Fibroblast of skin of abdomen (primary cell): ENCODE data around the gene BCAR1.
"Not testable (repeated sequence)": the region's sequence is repeated elsewhere in the genome, so short reads cannot be mapped to it uniquely, and the experiment has no call there.

Experiments used
- DNase-seq: peaks from one replicate; pipeline ENCODE4 v3.0.0-alpha.2; 2013

BCAR1 gene

GRCh38 chr16:75238132-75238852, 13.1 kb downstream of the BCAR1 start:
- DNase-seq = peak; percentile 92

GRCh38 chr16:75237398-75238131, 13.9 kb downstream of the BCAR1 start:
- DNase-seq = no peak

DNA sequence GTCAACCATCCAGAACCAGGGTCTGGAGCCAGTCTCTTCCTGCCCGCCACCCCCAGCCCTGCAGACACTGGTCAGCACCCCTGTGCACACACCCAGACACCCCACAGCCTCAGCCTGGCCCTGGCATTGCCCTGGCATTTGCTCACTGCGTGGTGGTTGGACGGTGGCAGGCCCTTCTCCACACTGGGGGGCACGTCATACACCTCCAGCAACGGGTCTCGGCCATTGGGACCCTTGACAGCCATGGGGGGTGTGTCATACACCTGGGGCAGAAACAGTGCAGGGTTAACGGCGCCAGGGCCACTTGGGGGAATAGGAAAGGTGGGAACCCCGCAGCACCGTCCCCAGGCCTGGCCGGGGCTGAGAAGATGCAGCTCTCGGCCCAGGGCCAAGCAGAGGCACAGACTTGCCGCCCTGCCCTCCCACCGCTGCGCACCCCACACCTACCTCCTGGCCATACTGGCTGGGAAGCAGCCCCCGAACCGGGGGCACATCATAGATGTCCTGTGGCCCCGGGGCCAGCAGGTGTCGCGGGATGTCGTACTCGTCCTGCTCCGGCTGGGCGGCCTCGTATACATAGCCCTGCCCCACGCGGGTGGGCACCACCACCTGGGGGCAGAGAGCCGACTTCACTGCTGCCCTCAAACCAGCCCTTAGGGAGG, 14.6 kb downstream of the BCAR1 start:
- no peak for DNase-seq

- no peak for DNase-seq
Observed at GRCh38 chr16:75236232-75236631, 15.2 kb downstream of the BCAR1 start.

DNA sequence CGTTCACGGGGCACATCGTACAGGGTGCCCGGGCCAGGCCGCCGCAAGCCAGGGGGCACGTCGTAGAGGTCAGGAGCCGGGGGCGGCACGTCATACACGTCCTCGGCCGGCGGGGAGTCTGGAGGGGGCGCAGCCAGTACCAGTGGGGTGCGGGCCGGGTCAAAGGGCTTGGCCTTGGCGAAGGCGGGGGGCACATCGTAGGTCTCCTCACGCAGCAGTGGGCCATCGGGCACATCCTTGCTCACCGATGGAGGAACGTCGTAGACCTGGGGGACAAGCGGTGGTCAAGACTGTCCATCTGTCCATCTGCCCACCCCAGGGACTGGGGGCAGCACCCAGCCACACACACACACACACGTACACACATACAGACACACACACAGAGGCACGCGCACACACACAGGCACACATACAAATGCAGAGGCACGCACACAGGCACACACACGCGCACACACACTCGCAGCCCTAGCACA, 15.7 kb downstream of the BCAR1 start:
- DNase-seq = no peak

DNA sequence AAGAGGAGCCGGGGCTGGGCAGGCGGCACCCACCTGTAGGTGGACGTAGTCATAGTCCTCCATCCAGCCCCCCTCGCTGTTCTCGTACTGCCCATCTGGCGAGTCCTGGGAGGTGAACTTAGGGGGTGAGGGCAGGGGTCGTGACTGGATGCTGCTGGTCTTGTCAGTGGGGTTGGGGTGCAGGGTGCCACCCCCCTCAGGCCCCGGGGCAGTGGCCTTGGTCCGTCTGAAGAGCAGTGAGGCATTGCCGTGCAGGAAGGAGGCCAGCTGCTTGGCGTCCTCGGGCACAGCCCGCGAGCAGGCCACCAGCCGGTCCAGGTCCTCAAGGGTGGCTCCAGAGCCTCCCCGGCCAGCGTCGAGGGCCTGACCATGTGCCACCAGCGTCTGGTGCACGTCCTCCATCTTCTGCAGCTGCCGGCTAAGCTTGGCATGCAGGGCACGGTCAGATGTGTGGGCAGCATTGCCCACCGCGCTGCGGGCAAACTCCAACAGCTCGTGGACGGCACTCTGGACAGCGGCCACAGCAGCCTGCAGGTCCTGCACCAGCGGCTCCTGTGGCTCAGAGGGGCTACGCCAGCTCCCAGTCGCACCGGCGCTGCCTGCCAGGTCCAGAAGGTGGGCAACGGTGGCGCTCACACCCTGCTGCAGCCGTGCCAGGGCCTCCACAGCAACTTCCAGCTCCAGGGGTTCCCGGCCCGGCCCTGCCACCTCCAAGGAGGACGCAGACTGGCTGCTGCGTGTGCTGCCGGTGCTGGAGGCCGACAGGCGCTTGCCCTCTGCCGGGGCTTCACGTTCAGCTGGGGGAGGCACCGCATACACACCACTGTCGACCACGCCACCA, 16.3 kb downstream of the BCAR1 start:
- no peak for DNase-seq

GRCh38 chr16:75233611-75233938, 17.8 kb downstream of the BCAR1 start:
- no peak for DNase-seq

DNA sequence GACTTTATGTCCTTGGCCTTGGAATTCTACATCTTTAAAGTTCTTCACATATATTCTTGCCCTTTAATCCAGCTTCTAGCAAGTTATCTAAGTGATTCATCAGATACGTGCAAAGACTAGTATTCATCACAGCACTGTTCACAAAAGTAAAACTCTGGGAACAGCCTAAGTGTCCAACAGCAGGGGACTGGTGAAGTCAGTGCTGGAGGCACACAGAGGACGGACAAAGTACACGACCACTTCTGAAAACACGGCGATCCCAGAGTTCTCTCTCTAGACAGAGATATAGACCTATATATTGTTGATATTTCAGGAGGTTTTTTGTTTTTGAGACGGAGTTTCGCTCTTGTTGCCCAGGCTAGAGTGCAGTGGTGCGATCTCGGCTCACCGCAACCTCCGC, 19.9 kb downstream of the BCAR1 start:
- no peak for DNase-seq

DNA sequence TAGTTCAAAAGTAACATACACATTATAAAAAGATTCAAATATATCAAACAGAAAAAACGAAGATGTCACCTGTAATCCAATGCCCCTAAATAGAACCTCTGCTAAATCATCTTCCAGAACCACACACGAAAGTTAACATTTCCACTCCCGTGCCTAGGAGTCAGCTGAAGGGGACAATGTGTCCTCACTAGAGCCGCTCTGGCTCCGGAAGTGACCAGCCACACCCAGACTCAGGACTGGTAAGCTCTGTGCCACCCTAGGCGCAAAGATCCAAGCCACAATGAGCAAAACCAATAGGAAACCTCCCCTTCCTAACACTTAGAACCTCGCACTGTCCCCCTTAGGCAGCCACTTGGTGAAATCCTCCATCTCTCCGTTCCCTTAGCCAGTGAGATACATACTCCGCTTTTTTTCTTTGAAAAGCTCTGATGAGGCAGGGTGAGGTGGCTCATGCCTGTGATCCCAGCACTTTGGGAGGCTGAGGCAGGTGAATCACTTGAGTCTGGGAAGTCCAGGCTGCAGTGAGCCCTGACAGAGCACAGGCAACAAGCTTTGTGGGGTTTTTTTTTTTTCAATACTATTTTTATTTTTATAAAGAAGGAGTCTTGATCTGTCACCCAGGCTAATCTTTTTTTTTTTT, 20.8 kb downstream of the BCAR1 start:
- DNase-seq = no peak

DNA sequence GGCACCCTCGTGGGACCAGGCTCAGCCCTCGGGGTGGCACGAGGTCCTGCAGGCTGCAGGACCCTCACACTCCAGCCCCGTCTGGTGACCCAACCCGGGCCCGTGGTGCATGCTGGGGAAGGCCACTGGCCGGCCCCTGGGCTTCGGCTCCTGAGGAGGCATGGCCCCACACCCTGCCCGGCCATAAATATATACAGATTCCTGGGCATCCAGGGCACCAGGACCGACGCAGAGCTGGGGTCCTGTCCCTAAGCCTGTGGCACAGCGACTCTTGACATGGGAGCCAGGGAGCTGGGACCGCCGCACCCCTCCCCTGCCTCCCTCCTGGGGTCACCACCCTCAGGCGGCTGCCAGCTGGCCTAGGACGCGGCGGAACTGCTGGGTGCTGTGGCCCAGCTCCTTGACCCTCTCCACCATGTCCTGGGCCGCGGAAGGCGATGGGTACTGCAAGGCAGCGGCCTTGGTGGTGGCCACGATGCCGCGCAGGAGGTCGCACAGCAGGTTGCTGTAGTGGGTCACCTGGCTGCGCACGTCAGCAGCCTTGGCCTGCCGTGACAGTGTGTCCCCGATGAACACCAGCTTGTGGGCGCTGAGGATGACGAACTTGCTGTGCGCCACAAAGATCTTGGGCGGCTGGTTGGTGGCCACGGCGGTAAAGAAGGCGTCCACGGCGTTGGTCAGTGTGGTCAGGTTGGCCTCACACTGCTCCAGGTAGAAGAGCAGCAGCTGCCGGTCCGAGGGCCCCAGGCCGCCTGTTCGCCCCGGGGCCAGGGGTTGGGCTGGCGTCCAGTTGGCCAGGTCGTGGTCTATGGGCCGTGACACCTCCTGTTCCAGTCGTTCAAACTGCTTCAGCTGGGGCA, 22.0 kb downstream of the BCAR1 start:
- DNase-seq = no peak

DNA sequence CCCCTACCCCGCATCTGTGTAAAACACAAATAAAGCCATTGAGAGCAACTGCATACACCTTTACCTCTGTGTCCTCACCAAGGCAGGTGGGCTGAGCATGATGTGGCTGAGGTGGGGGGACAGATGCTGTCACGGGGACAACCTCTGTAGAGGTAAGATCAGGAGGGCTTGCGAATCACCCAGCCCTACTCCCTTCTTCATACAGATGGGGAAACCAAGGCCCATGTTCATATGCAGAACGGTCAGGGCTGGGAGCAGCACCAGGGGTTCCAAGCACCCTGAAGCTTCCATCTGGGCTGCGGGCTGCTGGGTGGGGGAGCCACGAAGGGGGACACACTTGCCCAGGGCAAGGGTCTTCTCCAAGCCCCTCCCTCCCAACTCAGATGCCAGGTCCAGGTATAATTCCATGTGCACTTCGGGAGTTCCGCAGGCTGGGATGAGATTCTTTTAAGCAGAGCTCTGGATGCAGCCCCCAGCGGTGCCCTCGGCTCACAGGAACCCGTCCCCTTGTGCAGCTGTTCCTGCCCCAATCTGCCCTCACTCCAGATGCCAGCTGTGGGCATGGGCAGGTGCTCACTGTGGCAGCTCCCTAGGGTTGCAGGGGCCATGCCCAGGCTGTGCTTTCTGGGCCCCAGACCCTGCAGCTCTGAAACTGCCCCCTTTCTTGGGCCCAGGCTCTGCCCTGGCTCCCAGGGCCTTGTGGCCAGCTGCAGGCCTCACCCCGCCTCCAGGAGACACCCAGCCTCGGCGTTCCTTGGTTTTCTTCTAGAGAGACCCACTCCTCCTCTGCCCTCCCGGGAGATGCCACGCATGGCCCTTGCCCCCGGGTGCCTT, 23.1 kb downstream of the BCAR1 start:
- DNase-seq = no peak

DNA sequence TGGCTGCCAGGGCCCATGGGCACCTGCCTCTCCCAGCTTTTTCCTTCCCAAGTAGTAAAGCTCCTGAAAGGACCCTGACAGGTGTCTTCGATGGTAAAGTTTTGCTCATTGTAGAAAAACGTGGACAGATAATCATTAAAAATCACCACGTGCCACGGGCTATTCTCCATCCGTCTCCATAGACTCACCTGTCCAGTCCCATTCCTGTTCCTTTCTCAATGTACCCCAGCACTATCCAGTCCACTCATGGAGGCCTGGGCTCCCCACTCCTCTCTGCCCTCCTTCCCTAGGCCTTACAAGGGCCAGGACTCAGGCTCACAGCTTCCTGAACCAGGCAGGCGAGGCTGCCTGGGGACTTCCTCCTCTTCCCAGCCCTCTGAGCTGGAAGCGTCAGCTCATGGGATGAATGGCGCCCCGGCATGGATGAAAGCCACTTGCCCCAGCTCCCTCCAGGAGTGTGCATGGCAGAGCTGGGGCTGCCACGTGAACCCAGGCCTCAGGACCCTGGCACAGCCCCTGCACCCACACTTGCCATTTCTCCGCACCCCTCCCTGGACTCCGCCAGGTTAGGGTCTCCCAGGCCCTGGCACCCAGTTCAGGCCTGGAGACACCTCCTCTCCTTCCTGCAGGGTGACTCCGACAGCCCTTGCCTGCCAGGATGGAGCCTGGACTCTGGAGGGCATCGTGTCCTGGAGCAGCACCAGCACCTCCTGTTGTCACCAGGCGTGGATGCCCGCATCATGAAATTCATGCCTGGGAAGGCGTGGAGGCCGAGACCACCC, 23.9 kb downstream of the BCAR1 start:
- DNase-seq = no peak

GRCh38 chr16:75226550-75227360, 24.7 kb downstream of the BCAR1 start:
- DNase-seq = no peak

DNA sequence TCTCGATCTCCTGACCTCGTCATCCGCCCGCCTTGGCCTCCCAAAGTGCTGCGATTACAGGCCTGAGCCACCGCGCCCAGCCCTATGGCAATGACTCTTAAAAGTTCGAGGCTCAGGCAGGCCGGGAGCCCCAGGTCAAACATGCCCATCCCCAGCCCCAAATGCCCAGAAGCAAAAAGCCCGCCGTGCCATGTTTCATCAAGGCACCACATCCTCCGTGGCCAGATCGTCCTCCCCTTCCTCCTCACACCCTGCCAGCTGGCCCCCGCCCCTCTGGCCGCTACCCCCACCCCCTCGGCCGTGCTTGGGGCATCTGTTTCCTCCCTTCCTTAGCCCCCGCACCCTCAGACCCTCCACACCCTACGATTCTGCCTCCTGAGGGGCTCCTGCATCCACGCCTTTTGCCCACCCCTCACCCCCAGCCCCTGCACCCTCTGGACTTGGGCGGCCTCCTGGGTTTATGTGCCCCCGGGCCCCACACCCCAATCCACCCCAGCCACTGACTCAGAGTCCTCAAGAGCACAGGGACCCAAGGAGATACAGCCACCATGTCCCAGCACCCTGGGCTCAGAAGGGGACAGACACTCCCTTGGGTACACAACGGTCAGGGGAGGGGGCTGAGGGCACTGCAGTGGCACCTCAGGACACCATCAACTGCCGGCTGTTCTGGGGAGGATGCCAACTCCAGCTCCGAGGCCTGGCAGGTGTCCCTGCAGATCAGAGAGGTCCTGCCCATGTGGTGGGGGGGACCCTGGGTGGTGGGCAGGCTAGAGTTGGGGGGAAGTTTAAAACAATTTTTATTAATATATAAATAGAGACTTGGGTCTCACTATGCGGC, 25.5 kb downstream of the BCAR1 start:
- no peak for DNase-seq

GRCh38 chr16:75225092-75225491, 26.3 kb downstream of the BCAR1 start:
- DNase-seq = no peak

DNA sequence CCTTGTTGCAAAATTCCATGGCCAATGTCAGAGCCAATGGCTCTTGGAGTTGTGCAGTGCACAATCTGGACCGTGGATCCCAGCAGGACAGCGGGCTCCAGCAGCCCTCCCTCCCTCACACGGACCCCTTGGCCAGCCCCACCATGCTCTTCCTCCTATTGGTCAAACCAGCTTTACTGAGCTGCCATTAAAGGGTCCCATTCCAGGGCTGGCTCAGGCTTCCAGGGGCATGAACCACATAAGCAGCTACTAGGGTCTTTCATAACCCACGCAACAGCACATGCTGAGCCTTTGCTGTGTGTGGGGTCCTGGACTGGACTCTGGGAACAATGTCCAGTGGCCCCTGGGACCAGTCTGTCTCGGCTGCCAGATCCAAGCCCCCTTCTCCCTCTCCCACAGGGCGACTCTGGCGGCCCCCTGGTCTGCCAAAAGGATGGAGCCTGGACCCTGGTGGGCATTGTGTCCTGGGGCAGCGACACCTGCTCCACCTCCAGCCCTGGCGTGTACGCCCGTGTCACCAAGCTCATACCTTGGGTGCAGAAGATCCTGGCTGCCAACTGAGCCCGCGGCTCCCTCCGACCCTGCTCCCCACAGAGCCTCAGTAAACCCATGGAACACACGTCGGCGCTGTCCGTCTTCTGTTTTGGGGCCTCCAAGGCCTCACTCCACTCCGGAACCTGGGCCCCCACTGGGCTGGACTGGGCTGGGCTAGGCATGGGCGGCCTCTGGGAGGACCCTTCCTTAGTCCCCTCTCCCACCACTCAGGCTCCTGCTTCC, 26.9 kb downstream of the BCAR1 start:
- DNase-seq = no peak

GRCh38 chr16:75223129-75223528, 28.3 kb downstream of the BCAR1 start:
- DNase-seq = not testable (repeated sequence)
